ENCODE results near the gene UBN1.

GRCh38 chr16:4918781-4919251 lies 71.5 kb downstream of the UBN1 start:
- TF ChIP-seq EZH2 (IDR thresholded peaks at IDR 0.05; ENCODE audit: borderline replicate concordance, low read depth, low read length, severe bottlenecking): no peak
- no peak for TF ChIP-seq CTCF (IDR thresholded peaks at IDR 0.05; ENCODE audit: borderline replicate concordance, extremely low read depth, low read length, poor library complexity, severe bottlenecking)

Data from DND-41 (cell line).